GM23338 (cell line): ENCODE results near the gene RNF5.

Experiments
- CREB1 ChIP-seq: fragments of 250-450 bp; sonication (Bioruptor Pico); IDR thresholded peaks from 2 replicates; pipeline ENCODE4 v1.5.0; 2020; ENCODE audit warnings: low read depth, mild to moderate bottlenecking, moderate library complexity
- CTCF ChIP-seq, 2 experiments: fragments of 200-600 bp in 1 of 2; sonication (generic) in 1 of 2; conservative IDR thresholded peaks; 2 replicates each; pipeline versions ENCODE4 v1.5.1 to v1.6.1; 2016 to 2017; ENCODE audit warnings: antibody characterized with exemption in 2 of 2, low read depth in 2 of 2, mild to moderate bottlenecking in 2 of 2, moderate library complexity in 1 of 2
- ETS1 ChIP-seq: IDR thresholded peaks from 2 replicates; pipeline ENCODE4 v1.6.1; 2016; ENCODE audit warnings: antibody characterized with exemption
- EZH2 ChIP-seq: fragments of 200-600 bp; sonication (generic); IDR thresholded peaks from one replicate; pipeline ENCODE4 v1.8.0; 2017; ENCODE audit warnings: antibody characterized with exemption, mild to moderate bottlenecking, low read depth; ENCODE audit not compliant: unreplicated experiment
- EZH2phosphoT487 ChIP-seq: fragments of 200-600 bp; sonication (generic); IDR thresholded peaks from one replicate; pipeline ENCODE4 v1.8.1; 2018; ENCODE audit warnings: antibody characterized with exemption; ENCODE audit not compliant: unreplicated experiment
- NANOG ChIP-seq: IDR thresholded peaks from 2 replicates; pipeline ENCODE4 v1.6.1; 2016; ENCODE audit warnings: antibody characterized with exemption, borderline replicate concordance
- POLR2AphosphoS5 ChIP-seq: IDR thresholded peaks from 2 replicates; pipeline ENCODE4 v1.6.1; 2016; ENCODE audit warnings: antibody characterized with exemption, low read depth
- REST ChIP-seq: IDR thresholded peaks from one replicate; pipeline ENCODE4 v1.6.1; 2018; ENCODE audit warnings: antibody characterized with exemption; ENCODE audit not compliant: unreplicated experiment
- STAT1 ChIP-seq: IDR thresholded peaks from one replicate; pipeline ENCODE4 v1.6.1; 2016; ENCODE audit warnings: antibody characterized with exemption; ENCODE audit not compliant: unreplicated experiment
- ZNF114 ChIP-seq: fragments of 250-450 bp; sonication (Bioruptor Pico); IDR thresholded peaks from 2 replicates; pipeline ENCODE4 v1.5.0; 2020; ENCODE audit warnings: mild to moderate bottlenecking, moderate library complexity
- ZNF331 ChIP-seq: fragments of 250-450 bp; sonication (Bioruptor Pico); IDR thresholded peaks from 2 replicates; pipeline ENCODE4 v1.5.0; 2020; ENCODE audit warnings: low read depth, mild to moderate bottlenecking, moderate library complexity

GRCh38 chr6:32195652-32195901, 17.4 kb downstream of the RNF5 start:
- TF ChIP-seq EZH2, result no peak
- TF ChIP-seq CTCF (conservative IDR thresholded peaks at IDR 0.05; ENCODE audit: low read depth in 2 of 2), result peak in 1 of 2 experiments; percentile 44; a peak in 2 of 4 replicates
- no peak for TF ChIP-seq POLR2AphosphoS5
- TF ChIP-seq REST, result no peak
- no peak for TF ChIP-seq CREB1 (CRISPR knock-in tag)
- no peak for TF ChIP-seq ETS1
- no peak for TF ChIP-seq ZNF331 (CRISPR knock-in tag)
- no peak for TF ChIP-seq STAT1
- TF ChIP-seq EZH2phosphoT487, result no peak
- no peak for TF ChIP-seq NANOG
- no peak for TF ChIP-seq ZNF114 (CRISPR knock-in tag)
